HG03025 (cell line): Measurements from ENCODE around the gene ZNF747.
A peak's percentile ranks its signal among the peaks of the same experiment; 100 is the strongest.

Experiments
- ATAC-seq: cut with Tn5 transposase; IDR thresholded peaks from one replicate; pipeline ENCODE4 v1.9.1; 2021; ENCODE audit warnings: mild to moderate bottlenecking, moderate library complexity; ENCODE audit not compliant: unreplicated experiment, low FRiP score

The ZNF747 gene

DNA sequence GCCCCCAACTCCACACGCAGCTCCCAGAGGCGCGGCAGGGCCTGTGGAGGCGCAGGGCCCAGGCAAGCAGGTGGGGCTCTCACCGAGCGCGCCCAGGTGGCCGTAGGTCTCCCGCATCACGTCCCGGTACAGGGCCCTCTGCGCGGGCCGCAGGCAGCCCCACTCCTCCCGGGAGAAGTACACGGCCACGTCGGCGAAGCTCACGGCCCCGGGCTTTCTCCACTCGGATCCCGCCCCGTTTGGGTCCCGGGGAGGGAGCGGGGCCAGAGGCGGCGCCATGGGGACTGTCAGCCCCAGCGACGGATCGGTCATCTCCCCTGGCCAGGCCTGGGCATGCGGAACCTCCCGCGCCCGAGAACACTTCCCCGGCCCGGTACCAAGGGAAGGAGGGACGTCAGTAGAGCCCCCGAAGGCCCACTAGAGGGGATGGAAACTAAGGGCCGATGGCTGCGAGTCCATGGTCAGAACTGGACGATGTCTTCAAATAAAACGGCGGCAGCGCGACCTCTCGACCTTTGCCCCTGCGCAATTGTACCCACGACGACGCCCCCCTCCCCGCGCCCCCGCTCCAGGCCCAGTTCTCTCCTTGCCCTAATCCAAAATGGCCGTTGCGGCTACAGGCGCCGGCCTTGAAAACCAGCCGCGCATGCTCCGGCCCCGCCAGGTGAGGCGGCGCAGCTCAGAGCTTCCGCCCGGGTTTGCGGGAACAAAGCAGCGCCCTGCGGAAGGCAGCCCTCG is at the start of gene ZNF747:
Gene ZNF747 (minus strand): TSS at position 491 of the 738 bp plus-strand sequence. CDS start 179 bp downstream, at position 312.
- ATAC-seq = peak; percentile 53

DNA sequence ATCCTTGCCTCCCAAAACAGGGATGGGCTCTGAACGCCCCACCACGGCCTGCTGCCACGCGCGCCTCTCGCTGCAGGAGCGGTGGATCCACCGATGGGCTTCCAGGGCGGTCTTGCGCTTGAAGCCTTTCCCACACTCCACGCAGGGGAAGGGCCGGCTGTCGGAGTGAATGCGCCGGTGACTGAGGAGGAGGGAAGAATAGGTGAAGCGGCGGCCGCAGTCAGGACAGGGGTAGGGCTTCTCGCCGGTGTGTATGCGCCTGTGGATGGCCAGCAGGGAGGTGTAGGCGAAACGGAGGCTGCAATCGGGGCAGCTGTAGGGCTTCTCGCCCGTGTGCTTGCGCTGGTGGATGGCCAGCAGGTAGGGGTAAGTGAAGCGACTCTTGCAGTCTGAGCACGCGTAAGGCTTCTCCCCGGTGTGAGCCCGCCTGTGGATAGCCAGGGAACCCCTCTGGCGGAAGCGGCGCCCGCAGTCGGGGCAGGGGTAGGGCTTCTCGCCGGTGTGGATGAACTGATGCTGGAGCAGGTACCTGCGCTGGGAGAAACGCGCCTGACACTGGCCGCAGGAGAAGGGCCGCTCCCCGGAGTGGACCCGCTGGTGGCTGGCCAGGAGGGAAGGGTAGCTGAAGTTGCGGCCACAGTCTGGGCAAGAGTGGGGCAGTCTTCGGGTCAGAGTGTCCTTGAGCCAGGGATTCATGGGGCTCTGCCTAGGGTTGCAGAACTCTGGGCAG is 48.1 kb upstream of the ZNF747 start:
- ATAC-seq = no peak

DNA sequence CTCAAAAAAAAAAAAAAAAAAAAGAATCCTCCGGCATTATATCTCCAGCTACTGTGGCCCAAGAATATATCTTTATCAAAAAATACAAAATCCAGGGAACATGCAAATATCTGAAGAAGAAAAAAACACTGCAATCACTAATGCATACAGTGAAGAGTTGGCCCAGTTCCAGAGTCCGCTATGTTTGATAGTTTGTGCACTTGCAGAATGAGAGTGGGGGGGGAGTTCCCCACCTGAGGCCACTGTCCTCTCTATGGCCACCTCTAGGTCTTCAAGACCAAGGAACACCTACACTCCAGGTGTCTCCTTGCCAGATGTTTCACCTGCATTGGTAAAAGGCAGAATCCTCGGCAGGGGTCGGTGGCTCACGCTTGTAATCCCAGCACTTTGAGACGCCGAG is 46.8 kb upstream of the ZNF747 start:
- no peak for ATAC-seq

DNA sequence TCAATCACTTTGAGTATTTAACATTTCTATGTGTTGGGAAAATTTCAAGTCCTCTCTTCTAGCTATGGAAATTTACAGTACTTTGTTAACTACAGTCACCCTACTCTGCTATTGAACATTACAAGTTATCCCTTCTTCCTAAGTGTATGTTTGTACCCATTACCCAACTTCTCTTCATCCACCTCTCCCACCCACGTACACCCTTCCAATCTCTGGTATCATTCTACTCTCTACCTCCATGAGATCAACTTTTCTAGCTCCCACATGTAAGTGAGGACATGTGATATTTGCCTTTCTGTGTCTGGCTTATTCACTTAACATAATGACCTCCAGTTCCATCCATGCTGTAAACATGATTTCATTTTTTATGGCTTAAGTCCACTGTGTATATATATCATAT is 40.0 kb upstream of the ZNF747 start:
- no peak for ATAC-seq

DNA sequence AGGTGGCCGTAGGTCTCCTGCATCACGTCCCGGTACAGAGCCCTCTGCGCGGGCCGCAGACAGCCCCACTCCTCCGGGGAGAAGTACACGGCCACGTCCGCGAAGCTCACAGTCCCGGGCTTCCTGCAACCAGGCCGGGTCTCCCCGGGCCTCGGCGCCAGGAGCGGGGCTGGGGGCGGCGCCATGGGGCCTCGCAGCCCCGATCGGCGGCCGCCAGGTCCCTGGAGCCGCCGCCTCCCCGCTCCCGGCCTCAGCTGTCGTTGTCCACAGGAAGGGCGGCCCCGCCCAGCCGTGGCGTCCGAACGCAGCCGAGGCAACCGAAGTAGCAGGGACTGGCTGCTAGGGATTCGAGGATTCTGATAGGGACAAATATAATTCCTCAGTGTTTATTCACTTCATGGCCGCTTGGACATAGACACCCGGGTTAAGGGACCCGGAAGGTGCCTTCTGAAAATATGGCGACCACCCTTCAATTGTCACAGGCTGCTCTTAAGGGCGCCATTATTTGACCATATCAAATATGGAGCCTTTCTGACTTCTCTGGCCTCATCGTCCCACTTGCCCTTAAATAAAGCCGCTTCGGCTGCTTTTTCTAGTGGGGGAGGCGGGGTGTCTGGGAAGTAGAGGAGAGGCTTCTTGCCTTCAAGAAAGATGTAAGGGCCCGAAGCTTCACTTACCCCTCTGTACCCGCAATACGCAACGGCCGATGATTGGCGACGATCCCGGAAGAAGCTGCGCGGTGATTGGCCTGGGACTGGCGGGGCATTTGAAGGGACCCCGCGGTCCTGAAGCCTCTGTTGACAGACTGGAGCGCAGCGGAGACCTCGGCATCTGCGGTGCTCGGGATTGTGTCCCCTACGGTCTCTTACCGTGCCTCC is 37.0 kb upstream of the ZNF747 start, which contains the start of gene ZNF688:
Gene ZNF688 (minus strand): TSS at position 270 of the 878 bp plus-strand sequence. CDS start 85 bp downstream, at position 185.
- ATAC-seq = peak; percentile 70

DNA sequence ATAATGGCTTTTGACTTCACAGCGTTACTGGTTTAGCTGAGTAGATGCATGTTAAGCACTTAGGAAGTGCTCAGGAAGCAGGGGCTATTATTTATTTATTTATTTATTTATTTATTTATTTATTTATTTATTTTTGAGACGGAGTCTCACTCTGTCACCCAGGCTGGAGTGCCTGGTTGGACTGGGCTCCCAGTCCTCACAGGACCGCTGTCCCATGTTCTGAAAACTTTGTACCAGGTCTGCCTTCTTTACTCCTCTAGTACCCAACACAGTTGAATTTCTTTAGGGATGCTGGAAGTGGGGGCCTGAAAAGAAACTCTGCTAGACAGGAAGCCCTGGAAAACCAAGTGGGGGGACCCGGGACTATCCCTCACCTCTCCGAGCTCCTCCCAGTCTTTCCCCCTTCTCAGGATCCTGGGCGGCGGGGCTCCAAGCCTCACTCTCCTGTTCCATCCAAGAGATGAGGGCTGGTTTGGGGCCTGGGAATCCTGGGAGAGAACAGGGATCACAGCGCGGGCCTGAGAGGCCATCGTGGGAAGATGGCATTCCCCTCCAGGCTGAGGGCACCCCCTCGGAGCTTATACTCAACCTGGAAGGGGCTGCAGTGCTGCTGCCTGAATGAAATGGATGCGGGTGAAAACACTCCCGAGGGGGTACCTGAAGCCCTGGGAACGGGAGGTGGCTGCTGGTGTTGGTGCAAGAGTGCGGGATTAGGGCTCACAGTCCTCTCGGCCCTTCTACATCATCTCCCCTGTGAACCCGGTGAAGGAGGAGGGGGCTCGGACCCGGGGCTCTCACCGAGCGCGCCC is 36.2 kb upstream of the ZNF747 start:
- ATAC-seq = no peak

DNA sequence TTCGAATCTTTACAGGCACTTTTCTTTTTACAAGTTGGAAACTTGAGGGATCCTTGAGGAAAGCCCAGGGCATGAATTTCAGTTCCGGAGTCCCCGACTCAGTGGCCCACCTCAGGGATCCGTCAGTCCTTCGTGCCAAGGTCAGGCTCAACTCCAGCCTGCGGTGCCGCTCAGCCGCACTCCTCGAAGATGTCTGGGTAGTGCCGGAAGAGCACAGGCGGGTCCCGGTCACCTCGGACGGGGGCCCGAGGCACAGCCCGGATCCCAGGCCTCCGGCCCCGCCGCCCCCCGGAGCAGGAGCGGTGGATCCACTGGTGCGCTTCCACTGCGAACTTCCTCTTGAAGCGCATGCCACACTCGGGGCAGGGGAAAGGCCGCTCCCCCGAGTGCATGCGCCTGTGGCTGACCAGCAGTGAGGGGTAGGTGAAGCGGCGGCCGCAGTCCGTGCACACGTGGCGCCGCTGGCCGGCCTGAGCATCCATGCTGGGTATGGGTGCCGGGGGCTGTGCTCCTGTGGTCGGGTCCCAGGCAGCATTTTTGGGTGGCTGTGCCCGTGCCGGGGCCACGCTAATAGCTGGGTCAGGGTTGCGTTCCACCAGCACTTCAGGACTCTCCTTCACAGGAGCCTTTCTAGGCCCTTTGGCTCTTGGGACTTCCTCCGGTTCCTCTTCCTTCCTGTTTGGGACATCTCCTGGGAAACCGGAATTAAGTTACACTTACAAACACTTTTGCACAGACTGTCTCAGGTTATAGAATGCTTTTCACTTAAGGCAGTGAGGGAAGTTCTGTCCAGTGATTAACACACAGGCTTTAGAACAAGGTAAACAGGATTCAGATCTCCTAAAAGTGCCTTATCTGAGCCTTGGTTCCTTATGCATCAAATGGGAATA is 35.3 kb upstream of the ZNF747 start:
- no peak for ATAC-seq

DNA sequence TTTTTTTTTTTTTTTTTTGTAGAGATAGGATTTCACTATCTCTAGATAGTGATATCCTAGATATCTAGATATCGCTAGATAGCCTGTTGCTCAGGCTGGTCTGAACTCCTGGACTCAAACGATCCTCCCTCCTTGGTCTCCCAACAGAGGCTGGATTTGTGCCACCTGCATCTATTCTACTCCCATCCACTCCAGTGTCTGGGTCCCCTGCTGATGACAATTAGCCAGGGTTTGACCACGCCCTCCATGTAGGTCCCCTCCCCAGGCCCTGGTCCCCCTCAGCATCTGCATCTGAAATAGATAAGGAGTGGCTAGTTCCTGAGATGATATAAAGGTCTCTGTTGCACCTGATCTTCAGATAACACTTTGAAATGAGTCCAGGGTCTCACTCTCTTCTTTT is 34.6 kb upstream of the ZNF747 start:
- no peak for ATAC-seq

DNA sequence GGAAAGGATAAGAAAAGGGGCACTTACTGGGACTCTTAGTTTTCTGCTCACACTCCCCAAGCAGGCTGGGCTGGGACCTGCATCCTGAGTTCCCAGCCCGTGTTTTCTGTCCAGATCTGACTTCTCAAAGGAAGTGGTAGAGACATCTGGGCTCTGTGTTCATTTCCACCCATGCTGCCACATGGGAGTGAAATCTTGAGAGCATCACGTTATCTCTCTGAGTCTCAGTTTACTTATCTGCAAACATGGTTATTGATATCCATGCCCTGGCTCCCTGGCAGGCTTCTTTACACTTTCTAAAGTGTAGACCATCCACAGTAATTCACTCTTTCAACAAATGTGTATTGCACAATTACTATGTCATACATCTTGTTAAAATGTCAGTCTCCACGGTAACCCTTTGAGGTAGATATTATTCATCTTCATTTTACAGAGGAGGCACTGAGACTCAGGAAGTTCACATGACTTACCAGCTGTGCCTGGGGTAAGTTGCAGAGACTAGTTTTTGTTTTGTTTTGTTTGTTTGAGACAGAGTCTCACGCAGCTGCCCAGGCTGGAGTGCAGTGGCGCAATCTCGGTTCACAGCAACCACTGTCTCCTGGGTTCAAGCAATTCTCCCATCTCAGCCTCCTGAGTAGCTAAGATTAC is 33.5 kb upstream of the ZNF747 start:
- ATAC-seq = no peak

DNA sequence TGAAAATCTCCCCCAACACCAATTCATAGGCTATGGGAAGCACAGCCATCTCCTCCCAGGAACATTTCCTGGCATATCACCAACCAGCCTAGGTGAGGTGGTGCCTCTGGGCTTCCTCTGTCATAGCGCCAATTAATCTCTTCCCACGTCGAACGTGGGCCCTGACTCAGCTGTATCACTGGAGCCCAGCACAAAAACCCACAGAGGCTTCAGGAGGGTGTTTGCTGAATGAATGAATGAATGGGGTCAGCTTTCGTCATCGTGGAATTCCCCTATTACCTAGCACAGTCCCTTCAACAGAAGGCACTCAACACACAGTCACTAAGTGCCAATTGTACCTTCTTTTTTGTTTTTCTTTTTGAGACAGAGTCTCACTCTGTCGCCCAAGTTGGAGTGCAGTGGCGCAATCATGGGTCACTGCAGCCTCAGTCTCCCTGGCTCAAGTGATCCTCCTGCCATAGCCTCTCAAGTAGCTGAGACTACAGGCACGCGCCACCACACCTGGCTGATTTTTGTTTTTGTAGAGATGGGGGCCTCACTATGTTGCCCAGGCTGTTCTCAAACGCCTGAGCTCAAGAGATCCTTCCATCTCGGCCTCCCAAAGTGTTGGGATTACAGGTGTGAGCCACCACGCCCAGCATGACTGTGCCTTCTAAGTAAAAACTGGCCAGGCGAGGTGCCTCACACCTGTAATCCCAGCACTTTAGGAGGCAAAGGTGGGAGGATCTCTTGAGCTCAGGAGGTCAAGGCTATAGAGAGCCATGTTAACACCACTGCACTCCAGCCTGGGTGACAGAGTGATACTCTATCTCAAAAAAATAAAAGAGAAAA is 32.7 kb upstream of the ZNF747 start:
- no peak for ATAC-seq

DNA sequence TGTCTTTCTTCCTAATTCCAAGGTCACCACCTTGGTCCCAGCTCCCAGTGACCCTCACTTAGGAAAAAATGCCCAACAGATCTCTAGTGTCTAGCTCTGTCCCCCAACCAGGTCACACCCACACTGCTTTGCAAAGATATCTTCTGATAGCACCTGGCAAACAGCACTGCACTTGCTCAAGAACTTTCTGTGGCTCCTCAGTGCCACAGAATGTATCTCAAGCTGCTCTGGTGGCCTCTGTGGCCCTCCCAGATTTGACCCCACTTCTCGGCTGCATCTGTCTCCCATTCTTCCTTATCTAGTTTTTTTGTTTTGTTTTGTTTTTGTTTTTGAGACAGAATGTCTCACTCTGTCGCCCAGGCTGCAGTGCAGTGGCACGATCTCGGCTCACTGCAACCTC is 31.9 kb upstream of the ZNF747 start:
- no peak for ATAC-seq

DNA sequence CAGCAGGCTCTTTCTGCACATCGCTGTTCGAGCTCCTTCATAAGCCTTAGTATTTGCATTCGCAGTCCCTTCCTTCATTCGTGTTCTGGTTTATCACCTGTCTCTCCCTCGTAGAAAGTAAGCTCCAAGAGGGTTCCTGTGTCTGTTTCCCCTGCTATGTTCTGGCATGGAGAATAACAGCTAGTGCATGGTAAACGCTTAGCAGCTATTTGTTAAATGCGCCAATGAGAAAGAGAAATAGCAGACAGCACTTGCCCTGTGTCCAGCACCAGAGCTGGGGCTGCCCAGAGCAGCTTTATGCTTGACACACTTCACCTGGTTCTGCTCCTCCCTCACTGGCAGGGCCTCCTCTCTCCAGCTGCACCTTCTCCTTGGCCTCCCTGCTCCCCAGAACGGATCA is 31.3 kb upstream of the ZNF747 start:
- ATAC-seq = no peak

DNA sequence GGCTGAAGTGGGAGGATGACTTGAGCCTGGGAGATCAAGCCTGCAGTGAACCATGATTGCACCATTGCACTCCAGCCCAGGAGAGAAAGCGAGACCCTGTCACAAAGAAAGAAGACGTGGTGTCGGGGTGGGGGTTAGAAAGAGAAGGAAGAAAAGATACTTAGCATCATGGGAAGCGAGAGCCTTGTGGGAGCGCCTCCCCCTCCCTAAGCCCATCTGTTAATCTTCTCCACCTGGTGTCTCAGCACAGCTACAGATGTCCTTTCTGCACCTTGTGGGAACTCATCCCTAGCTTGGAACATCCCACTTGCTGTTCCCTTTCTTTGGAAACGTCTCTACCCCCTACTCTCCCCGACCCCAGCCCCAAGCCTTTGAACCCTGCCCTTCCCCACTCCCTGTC is 30.9 kb upstream of the ZNF747 start:
- ATAC-seq = no peak

DNA sequence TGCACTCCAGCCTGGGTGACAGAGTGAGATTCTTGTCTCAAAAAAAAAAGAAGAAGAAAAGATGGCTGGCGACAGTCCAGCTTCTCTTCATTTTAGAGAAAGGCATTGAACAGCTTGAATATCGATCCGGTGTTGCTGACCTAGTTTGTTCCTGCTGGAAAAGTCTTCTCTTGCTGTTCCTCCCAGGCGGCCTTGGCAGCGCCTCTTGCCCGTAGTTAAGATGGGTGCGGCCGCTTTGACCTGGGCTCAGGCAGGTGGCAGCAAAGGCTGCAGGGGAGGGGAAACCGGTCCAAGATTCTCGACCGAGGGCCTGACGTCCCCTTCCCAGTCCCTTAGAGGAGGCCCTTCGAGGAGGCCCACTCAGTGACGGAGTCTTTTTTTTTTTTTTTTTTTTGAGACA is 27.4 kb upstream of the ZNF747 start:
- ATAC-seq = no peak

DNA sequence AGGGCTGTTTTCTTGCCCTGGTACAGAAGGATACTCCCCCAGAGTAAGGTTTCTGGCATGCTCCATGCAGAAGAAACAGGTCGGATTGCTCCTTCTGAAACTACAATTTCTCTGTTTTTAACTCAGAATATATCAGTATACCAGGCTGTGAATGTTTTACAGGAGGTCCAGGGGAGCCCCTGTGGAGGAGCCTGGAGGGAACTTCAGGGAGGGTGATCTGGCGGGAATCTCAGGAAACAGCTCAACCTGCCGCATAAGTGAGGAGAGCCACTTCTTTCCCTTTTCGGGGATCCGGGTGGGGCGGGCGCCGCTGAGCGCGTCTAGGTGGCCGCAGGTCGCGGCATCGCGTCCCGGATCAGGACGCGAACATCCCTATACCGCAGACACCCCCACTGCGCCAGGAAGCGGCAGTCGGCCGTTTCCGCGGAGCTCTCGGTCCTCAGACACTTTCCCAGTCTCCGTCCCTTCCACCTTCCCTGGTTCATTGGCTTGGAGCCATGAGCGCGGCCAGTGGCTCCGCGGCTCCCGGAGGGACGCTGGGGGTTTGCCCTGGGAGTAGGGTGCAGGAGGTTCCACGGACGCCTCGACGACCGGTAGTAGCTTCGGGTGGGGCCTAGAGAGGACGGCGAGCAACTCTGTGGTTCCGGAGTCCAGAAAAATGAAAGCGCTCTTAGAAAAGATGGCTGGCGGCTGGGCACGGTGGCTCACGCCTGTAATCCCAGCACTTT is 26.6 kb upstream of the ZNF747 start:
- ATAC-seq = no peak

DNA sequence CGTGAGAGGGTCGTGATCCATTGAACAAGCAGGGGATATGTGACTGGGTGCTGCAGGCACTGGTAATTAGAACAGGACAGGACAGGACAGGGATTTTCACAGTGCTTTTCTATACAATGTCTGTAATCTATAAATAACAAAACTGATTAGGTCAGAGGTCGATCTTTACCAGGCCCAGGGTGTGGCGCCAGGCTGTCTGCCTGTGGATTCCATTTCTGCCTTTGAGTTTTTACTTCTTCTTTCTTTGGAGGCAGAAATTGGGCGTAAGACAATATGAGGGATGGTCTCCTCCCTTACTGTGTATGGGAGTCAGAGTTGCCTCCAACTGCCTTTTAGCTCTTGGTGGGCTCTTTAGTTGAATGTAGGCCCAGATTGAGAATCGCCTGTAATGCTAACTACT is 25.0 kb upstream of the ZNF747 start:
- ATAC-seq = no peak

DNA sequence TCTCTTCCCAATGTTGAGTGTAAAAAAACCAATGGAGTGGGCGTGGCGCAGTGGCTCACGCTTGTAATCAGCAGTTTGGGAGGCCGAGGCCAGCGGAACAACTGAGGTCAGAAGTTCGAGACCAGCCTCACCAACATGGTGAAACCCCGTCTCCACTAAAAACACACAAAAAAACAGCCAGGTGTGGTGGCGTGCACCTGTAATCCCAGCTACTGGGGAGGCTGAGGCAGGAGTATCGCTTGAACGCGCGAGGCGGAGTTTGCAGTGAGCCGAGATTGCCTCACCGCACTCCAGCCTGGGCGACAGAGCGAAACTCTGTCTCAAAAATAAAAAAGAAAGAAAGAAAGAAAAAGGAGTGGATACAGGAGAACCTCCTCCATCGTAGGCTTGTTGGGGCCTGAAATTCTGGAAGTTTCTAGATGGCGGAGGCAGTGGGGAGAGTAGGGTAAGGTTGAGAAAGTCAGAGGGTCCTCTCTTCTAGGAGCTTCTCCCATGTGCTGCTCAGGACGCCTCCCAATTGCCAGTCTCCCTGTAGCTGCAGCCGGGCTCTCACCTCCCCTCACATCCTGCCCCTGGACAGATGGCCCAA is 24.2 kb upstream of the ZNF747 start:
- ATAC-seq = no peak
